Measurements from ENCODE around the gene CDKN2C. TPM values are rescaled to one million over a fixed set of nuclear protein-coding genes. Genes with fewer than 3 reads are reported as not detected.

Gene CDKN2C
- total RNA-seq, 1 experiment from 2014 or later: not detected

DNA sequence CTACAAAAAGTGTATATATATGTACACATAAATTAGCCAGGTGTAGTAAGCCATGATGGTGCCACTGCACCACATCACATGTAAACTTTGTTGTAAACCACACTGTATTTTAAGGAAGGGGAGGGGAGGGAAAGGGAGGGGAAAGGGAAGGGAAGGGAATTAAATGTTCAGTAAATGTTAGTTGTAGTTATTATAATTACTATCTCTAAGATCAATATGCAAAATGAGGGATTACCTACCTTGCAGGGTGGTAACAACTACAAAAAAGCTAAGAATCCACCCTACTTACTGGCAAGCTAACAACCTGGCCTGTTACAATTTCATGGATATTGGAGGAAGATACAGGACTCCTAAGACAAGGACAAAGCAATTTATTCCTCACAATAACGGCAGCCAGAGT is 27.7 kb upstream of the CDKN2C start (continued):
- TF ChIP-seq, protein P1, sequence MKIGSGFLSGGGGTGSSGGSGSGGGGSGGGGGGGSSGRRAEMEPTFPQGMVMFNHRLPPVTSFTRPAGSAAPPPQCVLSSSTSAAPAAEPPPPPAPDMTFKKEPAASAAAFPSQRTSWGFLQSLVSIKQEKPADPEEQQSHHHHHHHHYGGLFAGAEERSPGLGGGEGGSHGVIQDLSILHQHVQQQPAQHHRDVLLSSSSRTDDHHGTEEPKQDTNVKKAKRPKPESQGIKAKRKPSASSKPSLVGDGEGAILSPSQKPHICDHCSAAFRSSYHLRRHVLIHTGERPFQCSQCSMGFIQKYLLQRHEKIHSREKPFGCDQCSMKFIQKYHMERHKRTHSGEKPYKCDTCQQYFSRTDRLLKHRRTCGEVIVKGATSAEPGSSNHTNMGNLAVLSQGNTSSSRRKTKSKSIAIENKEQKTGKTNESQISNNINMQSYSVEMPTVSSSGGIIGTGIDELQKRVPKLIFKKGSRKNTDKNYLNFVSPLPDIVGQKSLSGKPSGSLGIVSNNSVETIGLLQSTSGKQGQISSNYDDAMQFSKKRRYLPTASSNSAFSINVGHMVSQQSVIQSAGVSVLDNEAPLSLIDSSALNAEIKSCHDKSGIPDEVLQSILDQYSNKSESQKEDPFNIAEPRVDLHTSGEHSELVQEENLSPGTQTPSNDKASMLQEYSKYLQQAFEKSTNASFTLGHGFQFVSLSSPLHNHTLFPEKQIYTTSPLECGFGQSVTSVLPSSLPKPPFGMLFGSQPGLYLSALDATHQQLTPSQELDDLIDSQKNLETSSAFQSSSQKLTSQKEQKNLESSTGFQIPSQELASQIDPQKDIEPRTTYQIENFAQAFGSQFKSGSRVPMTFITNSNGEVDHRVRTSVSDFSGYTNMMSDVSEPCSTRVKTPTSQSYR (CRISPR knock-in tag; IDR thresholded peaks at IDR 0.05): no peak
- TF ChIP-seq, protein P2, sequence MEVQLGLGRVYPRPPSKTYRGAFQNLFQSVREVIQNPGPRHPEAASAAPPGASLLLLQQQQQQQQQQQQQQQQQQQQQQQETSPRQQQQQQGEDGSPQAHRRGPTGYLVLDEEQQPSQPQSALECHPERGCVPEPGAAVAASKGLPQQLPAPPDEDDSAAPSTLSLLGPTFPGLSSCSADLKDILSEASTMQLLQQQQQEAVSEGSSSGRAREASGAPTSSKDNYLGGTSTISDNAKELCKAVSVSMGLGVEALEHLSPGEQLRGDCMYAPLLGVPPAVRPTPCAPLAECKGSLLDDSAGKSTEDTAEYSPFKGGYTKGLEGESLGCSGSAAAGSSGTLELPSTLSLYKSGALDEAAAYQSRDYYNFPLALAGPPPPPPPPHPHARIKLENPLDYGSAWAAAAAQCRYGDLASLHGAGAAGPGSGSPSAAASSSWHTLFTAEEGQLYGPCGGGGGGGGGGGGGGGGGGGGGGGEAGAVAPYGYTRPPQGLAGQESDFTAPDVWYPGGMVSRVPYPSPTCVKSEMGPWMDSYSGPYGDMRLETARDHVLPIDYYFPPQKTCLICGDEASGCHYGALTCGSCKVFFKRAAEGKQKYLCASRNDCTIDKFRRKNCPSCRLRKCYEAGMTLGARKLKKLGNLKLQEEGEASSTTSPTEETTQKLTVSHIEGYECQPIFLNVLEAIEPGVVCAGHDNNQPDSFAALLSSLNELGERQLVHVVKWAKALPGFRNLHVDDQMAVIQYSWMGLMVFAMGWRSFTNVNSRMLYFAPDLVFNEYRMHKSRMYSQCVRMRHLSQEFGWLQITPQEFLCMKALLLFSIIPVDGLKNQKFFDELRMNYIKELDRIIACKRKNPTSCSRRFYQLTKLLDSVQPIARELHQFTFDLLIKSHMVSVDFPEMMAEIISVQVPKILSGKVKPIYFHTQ (CRISPR knock-in tag; IDR thresholded peaks at IDR 0.05): no peak
- TF ChIP-seq CREB1 (CRISPR knock-in tag; IDR thresholded peaks at IDR 0.05) (no peak), GRHL2 (CRISPR knock-in tag; IDR thresholded peaks at IDR 0.05; ENCODE audit: insufficient replicate concordance, severe bottlenecking) (no peak), ZNF416 (CRISPR knock-in tag; IDR thresholded peaks at IDR 0.05) (no peak), ZNF121 (CRISPR knock-in tag; IDR thresholded peaks at IDR 0.05) (no peak), SMAD3 (CRISPR knock-in tag; IDR thresholded peaks at IDR 0.05; ENCODE audit: borderline replicate concordance) (no peak), ATF1 (CRISPR knock-in tag; IDR thresholded peaks at IDR 0.05) (no peak)
- TF ChIP-seq, protein P3, sequence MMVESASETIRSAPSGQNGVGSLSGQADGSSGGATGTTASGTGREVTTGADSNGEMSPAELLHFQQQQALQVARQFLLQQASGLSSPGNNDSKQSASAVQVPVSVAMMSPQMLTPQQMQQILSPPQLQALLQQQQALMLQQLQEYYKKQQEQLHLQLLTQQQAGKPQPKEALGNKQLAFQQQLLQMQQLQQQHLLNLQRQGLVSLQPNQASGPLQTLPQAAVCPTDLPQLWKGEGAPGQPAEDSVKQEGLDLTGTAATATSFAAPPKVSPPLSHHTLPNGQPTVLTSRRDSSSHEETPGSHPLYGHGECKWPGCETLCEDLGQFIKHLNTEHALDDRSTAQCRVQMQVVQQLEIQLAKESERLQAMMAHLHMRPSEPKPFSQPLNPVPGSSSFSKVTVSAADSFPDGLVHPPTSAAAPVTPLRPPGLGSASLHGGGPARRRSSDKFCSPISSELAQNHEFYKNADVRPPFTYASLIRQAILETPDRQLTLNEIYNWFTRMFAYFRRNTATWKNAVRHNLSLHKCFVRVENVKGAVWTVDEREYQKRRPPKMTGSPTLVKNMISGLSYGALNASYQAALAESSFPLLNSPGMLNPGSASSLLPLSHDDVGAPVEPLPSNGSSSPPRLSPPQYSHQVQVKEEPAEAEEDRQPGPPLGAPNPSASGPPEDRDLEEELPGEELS (CRISPR knock-in tag; IDR thresholded peaks at IDR 0.05): no peak

DNA sequence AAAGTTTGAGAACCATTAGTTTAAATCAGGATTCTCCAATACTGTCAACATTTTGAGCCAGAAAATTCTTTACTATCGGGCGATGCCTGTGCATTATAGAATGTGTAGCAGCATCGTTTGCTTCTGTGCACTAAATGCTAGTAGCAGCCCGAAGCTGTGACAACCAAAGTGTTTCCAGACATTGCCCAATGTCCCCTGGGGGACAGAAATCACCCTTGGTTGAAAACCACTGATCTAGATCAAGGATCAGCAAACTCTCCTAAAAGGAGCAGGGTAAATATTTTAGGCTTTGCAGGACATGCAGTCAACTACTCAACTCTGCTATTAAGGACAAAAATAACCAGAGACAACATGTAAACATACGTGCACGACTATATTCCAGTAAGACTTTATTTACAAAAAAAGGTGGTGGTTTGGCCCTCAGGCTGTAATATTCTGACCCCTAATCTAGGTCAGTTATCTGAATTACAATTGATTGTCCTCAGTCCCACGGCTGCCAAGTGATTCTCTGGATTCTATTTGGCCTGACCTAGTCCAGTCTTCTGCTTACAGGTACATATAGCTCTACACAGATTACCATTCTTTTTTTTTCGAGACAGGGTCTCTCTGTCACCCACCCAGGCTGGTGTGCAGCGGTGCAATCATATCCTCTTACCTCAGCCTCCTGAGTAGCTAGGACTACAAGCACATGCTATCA is 20.6 kb upstream of the CDKN2C start:
- ATAC-seq: no peak
- peaks cover 12% of the 10 kb centered on the region for H3K36me3 Mint-ChIP-seq
- H3K27me3 Mint-ChIP-seq (ENCODE audit: low read depth): no peaks in the 10 kb centered on the region
- POLR2A ChIA-PET: no interaction called here
- H3K4me1 Mint-ChIP-seq: no peaks in the 10 kb centered on the region
- H3K27ac Mint-ChIP-seq: no peak overlapping the region; the same call in 1 of the 2 replicates
- no peak for DNase-seq (ENCODE audit: low spot score)
- H3K9me3 Mint-ChIP-seq: peaks cover 6% of the 10 kb centered on the region; the same call in 1 of the 2 replicates
- no peak overlapping the region for H3K4me3 Mint-ChIP-seq
- CTCF ChIA-PET: no interaction called here
- no peak for TF ChIP-seq SMAD3 (CRISPR knock-in tag; IDR thresholded peaks at IDR 0.05; ENCODE audit: borderline replicate concordance)
- TF ChIP-seq, protein P4, sequence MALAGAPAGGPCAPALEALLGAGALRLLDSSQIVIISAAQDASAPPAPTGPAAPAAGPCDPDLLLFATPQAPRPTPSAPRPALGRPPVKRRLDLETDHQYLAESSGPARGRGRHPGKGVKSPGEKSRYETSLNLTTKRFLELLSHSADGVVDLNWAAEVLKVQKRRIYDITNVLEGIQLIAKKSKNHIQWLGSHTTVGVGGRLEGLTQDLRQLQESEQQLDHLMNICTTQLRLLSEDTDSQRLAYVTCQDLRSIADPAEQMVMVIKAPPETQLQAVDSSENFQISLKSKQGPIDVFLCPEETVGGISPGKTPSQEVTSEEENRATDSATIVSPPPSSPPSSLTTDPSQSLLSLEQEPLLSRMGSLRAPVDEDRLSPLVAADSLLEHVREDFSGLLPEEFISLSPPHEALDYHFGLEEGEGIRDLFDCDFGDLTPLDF (CRISPR knock-in tag; IDR thresholded peaks at IDR 0.05): no peak
- TF ChIP-seq MXD4 (CRISPR knock-in tag; IDR thresholded peaks at IDR 0.05; ENCODE audit: borderline replicate concordance): no peak
- TF ChIP-seq, protein P5, sequence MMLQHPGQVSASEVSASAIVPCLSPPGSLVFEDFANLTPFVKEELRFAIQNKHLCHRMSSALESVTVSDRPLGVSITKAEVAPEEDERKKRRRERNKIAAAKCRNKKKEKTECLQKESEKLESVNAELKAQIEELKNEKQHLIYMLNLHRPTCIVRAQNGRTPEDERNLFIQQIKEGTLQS (CRISPR knock-in tag; conservative IDR thresholded peaks at IDR 0.05): no peak
- TF ChIP-seq ATF1 (CRISPR knock-in tag; IDR thresholded peaks at IDR 0.05): no peak
- TF ChIP-seq NFYB (CRISPR knock-in tag; conservative IDR thresholded peaks at IDR 0.05; ENCODE audit: low read depth): no peak
- TF ChIP-seq, protein P6, sequence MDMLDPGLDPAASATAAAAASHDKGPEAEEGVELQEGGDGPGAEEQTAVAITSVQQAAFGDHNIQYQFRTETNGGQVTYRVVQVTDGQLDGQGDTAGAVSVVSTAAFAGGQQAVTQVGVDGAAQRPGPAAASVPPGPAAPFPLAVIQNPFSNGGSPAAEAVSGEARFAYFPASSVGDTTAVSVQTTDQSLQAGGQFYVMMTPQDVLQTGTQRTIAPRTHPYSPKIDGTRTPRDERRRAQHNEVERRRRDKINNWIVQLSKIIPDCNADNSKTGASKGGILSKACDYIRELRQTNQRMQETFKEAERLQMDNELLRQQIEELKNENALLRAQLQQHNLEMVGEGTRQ (CRISPR knock-in tag; IDR thresholded peaks at IDR 0.05): no peak
- TF ChIP-seq, protein P7, sequence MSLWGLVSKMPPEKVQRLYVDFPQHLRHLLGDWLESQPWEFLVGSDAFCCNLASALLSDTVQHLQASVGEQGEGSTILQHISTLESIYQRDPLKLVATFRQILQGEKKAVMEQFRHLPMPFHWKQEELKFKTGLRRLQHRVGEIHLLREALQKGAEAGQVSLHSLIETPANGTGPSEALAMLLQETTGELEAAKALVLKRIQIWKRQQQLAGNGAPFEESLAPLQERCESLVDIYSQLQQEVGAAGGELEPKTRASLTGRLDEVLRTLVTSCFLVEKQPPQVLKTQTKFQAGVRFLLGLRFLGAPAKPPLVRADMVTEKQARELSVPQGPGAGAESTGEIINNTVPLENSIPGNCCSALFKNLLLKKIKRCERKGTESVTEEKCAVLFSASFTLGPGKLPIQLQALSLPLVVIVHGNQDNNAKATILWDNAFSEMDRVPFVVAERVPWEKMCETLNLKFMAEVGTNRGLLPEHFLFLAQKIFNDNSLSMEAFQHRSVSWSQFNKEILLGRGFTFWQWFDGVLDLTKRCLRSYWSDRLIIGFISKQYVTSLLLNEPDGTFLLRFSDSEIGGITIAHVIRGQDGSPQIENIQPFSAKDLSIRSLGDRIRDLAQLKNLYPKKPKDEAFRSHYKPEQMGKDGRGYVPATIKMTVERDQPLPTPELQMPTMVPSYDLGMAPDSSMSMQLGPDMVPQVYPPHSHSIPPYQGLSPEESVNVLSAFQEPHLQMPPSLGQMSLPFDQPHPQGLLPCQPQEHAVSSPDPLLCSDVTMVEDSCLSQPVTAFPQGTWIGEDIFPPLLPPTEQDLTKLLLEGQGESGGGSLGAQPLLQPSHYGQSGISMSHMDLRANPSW (CRISPR knock-in tag; conservative IDR thresholded peaks at IDR 0.05; ENCODE audit: low read depth): no peak
- TF ChIP-seq SMAD4 (CRISPR knock-in tag; IDR thresholded peaks at IDR 0.05): no peak
- TF ChIP-seq, protein P8, sequence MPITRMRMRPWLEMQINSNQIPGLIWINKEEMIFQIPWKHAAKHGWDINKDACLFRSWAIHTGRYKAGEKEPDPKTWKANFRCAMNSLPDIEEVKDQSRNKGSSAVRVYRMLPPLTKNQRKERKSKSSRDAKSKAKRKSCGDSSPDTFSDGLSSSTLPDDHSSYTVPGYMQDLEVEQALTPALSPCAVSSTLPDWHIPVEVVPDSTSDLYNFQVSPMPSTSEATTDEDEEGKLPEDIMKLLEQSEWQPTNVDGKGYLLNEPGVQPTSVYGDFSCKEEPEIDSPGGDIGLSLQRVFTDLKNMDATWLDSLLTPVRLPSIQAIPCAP (CRISPR knock-in tag; IDR thresholded peaks at IDR 0.05): no peak
